NCI-H526 treated with DMSO at 0.1 percent for 48 hours (cell line): ENCODE results near the gene KLF2.

ENCODE experiments used
- DNase-seq: peaks from one replicate; lab custom pipeline; 2025; lab: John Stamatoyannopoulos, UW

Gene KLF2

GRCh38 chr19:16377521-16377920, 52.9 kb downstream of the KLF2 start:
- DNase-seq = no peak
